Measurements from ENCODE around the gene BEST4.

- TF ChIP-seq SIN3A (IDR thresholded peaks at IDR 0.05; ENCODE audit: borderline replicate concordance, insufficient read depth, low read length) = no peak
- TF ChIP-seq POLR2AphosphoS5 (IDR thresholded peaks at IDR 0.05; ENCODE audit: low read depth, low read length) = no peak
- TF ChIP-seq REST (IDR thresholded peaks at IDR 0.05; ENCODE audit: insufficient read depth in 1 of 2, low read depth in 2 of 2, low read length in 2 of 2) = no peak
Observed at GRCh38 chr1:44787506-44787905, 464 bp downstream of the BEST4 start.

Measured in PFSK-1 (cell line).